NCI-H2196 treated with DMSO at 0.1 percent for 48 hours (cell line): ENCODE data around the gene LCP1.

ENCODE experiments used
- DNase-seq: peaks from one replicate; lab custom pipeline; 2025; ENCODE audit not compliant: unreplicated experiment; lab: John Stamatoyannopoulos, UW

LCP1 gene

GRCh38 chr13:46103037-46103436 is 78.9 kb downstream of the LCP1 start:
- no peak for DNase-seq

DNA sequence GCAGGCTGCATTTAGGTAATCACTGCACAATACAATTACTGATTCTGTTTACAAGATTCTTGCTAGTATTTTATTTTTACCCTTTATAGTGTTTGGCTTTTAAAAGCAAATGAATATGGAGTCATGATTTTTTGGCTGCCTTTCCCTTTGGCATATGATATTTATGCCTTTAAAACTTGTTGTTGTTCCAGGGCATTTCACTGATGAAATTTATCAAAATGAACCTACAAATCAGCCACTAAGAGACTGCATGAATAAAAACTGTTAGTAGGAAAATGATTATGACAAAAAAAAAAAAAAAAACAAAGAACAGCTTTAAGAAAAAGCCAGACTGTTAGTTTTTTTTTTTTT is 79.7 kb downstream of the LCP1 start:
- no peak for DNase-seq

GRCh38 chr13:46101484-46102254 is 80.3 kb downstream of the LCP1 start:
- no peak for DNase-seq

DNA sequence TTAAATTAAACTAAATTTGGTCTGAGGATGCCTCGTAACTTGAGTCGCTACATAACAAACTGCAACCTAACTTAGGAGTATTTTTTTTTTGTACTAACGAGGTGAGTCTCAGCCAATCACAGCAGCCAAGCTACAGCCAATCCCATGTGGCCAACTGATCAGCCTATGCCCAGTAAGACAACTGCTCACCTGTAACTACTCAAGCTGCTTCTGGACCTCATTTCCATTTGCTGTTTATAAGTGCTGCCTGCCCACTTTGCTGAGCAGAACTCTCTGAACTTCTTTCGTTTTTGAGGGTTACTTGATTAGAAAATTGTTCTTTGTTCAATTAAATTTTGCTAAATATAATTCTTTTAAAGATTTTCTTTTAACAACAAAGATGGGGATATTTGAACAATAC is 81.0 kb downstream of the LCP1 start:
- no peak for DNase-seq

- DNase-seq: no peak
Measured at GRCh38 chr13:46100191-46100815, 81.7 kb downstream of the LCP1 start.

DNA sequence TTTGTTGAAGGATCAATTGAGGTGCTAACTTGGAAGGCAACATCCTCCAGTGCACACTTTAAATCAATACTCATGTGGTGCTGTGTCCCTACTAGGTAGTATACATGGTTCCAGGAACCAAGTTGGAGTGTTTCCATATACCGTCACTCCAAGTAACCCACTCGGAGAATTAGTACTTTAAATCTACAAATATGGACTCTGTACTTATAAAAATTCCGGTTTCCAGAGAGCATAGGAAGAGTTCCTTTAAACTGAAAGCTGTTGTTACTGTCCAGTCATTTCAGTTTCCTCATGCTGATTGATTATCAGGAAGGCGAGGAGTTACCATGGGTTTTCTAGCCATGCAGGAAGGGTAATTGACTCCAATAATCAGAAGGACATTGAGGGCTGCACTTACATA is 84.3 kb downstream of the LCP1 start:
- no peak for DNase-seq

GRCh38 chr13:46097015-46097414 is 85.0 kb downstream of the LCP1 start:
- no peak for DNase-seq

DNA sequence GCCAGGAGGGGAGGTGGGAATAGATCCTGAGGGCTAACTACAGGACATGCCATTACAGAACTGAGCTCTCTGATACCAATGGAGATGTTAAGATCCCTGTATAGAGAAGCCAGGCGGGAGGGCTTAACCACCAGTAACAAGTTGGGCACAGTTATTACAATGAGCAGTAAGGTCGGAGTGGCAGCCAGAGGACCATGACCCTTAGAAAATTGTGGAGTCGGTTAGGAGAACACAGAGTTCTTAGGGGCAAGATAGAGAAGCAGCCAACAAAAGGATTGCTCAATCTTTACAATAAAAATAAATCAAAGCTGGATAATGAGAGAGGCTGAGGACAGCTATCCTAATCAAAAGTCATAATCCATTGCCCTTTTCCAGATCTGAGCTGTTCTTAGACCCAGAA is 87.5 kb downstream of the LCP1 start:
- DNase-seq: no peak

- no peak for DNase-seq
Measured at GRCh38 chr13:46088821-46089562, 93.0 kb downstream of the LCP1 start.

- no peak for DNase-seq
Measured at GRCh38 chr13:46087481-46087880, 94.5 kb downstream of the LCP1 start.

DNA sequence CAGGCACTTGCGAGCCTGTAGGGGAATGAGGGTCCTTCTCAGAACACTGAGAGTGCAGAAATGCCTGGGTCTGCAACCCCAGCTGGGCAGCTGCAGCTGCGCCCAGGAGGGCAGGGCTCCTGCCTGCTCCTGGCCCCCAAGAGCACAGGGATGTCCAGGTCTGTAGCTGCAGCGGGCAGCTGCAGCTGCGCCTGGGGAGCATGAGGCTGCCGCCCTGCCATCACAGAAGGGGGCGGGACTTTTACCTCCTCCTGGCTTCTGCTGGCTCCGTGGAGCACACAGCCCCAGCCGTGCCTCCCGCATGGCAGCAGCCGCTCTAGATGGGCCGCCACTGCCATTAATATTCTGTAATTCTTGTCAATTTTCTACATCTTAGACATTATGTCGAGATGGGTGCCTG is 95.0 kb downstream of the LCP1 start:
- no peak for DNase-seq

- no peak for DNase-seq
Measured at GRCh38 chr13:46086421-46086922, 95.5 kb downstream of the LCP1 start.

DNA sequence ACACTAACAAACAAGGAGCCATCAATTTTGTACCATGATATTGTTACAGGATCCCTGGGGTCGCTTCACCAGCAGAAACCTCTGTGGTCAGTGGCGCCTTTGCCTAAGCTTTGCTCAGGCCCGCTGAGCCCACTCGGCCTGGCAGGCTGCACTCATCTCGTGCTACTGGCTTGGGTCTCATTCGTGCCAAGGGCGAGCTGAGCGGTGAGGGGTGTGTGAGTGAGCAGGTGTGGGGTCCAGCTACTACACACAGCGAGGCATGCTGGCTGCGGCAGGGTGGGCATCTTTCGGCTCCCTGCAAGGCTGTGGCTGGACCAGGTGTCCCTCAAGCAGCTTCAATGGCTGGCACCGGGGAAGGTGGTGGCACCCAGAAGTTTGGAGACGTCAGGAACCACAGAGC is 96.2 kb downstream of the LCP1 start:
- no peak for DNase-seq

GRCh38 chr13:46082324-46082723 is 99.7 kb downstream of the LCP1 start:
- no peak for DNase-seq

GRCh38 chr13:46079770-46080169 is 102.2 kb downstream of the LCP1 start:
- no peak for DNase-seq

GRCh38 chr13:46077265-46077664 is 104.7 kb downstream of the LCP1 start:
- DNase-seq: no peak

- DNase-seq: no peak
Measured at GRCh38 chr13:46076827-46077226, 105.2 kb downstream of the LCP1 start.
